ENCODE data around the gene MXI1.

The MXI1 gene

GRCh38 chr10:110310741-110311140 is 103.3 kb downstream of the MXI1 start:
- no peaks in the 10 kb centered on the region for H3K9me3 ChIP-seq (ENCODE audit: insufficient read depth, low read depth, low read length)
- H2AFZ ChIP-seq (ENCODE audit: low read length) = peak overlapping the region; percentile 62
- H3K4me2 ChIP-seq (ENCODE audit: low read depth, low read length, poor library complexity, severe bottlenecking) = no peak overlapping the region
- no peak overlapping the region for H3K4me3 ChIP-seq (ENCODE audit: low read length, poor library complexity, severe bottlenecking)
- H3K9ac ChIP-seq (ENCODE audit: low read depth, low read length, poor library complexity, severe bottlenecking) = no peak overlapping the region
- H3K4me1 ChIP-seq (ENCODE audit: insufficient read depth, low read length, poor library complexity, severe bottlenecking) = peaks cover 10% of the 10 kb centered on the region
- TF ChIP-seq CTCF (conservative IDR thresholded peaks at IDR 0.05; ENCODE audit: low read length) (no peak), EZH2phosphoT487 (IDR thresholded peaks at IDR 0.05; ENCODE audit: borderline replicate concordance) (no peak)
- no peaks in the 10 kb centered on the region for H3F3A ChIP-seq (ENCODE audit: low read depth)
- H3K79me2 ChIP-seq (ENCODE audit: insufficient read depth, low read length) = no peaks in the 10 kb centered on the region
- no peaks in the 10 kb centered on the region for H3K27me3 ChIP-seq (ENCODE audit: insufficient read depth, low read length, poor library complexity, severe bottlenecking)
- H3K36me3 ChIP-seq (ENCODE audit: insufficient read depth, low read length) = no peaks in the 10 kb centered on the region
- no peaks in the 10 kb centered on the region for H3K9me2 ChIP-seq (replicated peaks; ENCODE audit: low read depth, low read length)
- H4K20me1 ChIP-seq (ENCODE audit: insufficient read depth, low read length, poor library complexity, severe bottlenecking) = no peaks in the 10 kb centered on the region

- Histone ChIP-seq H3K4me2 (ENCODE audit: low read depth, low read length, poor library complexity, severe bottlenecking) (no peak overlapping the region), H2AFZ (ENCODE audit: low read length) (peak overlapping the region; percentile 62), H3K4me1 (ENCODE audit: insufficient read depth, low read length, poor library complexity, severe bottlenecking) (peaks cover 10% of the 10 kb centered on the region), H3K79me2 (ENCODE audit: insufficient read depth, low read length) (no peaks in the 10 kb centered on the region), H3K27me3 (ENCODE audit: insufficient read depth, low read length, poor library complexity, severe bottlenecking) (no peaks in the 10 kb centered on the region), H3K4me3 (ENCODE audit: low read length, poor library complexity, severe bottlenecking) (no peak overlapping the region), H3F3A (ENCODE audit: low read depth) (no peaks in the 10 kb centered on the region), H4K20me1 (ENCODE audit: insufficient read depth, low read length, poor library complexity, severe bottlenecking) (no peaks in the 10 kb centered on the region), H3K9me3 (ENCODE audit: insufficient read depth, low read depth, low read length) (no peaks in the 10 kb centered on the region), H3K9ac (ENCODE audit: low read depth, low read length, poor library complexity, severe bottlenecking) (no peak overlapping the region), H3K36me3 (ENCODE audit: insufficient read depth, low read length) (no peaks in the 10 kb centered on the region), H3K9me2 (replicated peaks; ENCODE audit: low read depth, low read length) (no peaks in the 10 kb centered on the region)
- TF ChIP-seq CTCF (conservative IDR thresholded peaks at IDR 0.05; ENCODE audit: low read length) (peak; percentile 87), EZH2phosphoT487 (IDR thresholded peaks at IDR 0.05; ENCODE audit: borderline replicate concordance) (no peak)
Measured at GRCh38 chr10:110311357-110311949, 104.0 kb downstream of the MXI1 start.

GRCh38 chr10:110312206-110312605 is 104.8 kb downstream of the MXI1 start:
- no peaks in the 10 kb centered on the region for H3K9me2 ChIP-seq (replicated peaks; ENCODE audit: low read depth, low read length)
- H3K4me1 ChIP-seq (ENCODE audit: insufficient read depth, low read length, poor library complexity, severe bottlenecking) = peaks cover 10% of the 10 kb centered on the region
- H3K4me2 ChIP-seq (ENCODE audit: low read depth, low read length, poor library complexity, severe bottlenecking) = no peak overlapping the region
- no peaks in the 10 kb centered on the region for H3K27me3 ChIP-seq (ENCODE audit: insufficient read depth, low read length, poor library complexity, severe bottlenecking)
- H3K36me3 ChIP-seq (ENCODE audit: insufficient read depth, low read length) = no peaks in the 10 kb centered on the region
- H2AFZ ChIP-seq (ENCODE audit: low read length) = no peak overlapping the region
- no peak for TF ChIP-seq CTCF (conservative IDR thresholded peaks at IDR 0.05; ENCODE audit: low read length)
- no peak for TF ChIP-seq EZH2phosphoT487 (IDR thresholded peaks at IDR 0.05; ENCODE audit: borderline replicate concordance)
- no peak overlapping the region for H3K4me3 ChIP-seq (ENCODE audit: low read length, poor library complexity, severe bottlenecking)
- no peaks in the 10 kb centered on the region for H3F3A ChIP-seq (ENCODE audit: low read depth)
- H3K9me3 ChIP-seq (ENCODE audit: insufficient read depth, low read depth, low read length) = no peaks in the 10 kb centered on the region
- no peaks in the 10 kb centered on the region for H3K79me2 ChIP-seq (ENCODE audit: insufficient read depth, low read length)
- no peak overlapping the region for H3K9ac ChIP-seq (ENCODE audit: low read depth, low read length, poor library complexity, severe bottlenecking)
- H4K20me1 ChIP-seq (ENCODE audit: insufficient read depth, low read length, poor library complexity, severe bottlenecking) = no peaks in the 10 kb centered on the region

Data from Loucy (cell line).